Mesenchymal stem cell (in vitro differentiated cells and primary cell): Measurements from ENCODE around the gene RPUSD2. TPM values are rescaled to one million over a fixed set of nuclear protein-coding genes. Genes with fewer than 3 reads are reported as not detected.

ENCODE experiments used
- DNase-seq: peaks from one replicate; pipeline ENCODE4 v3.0.0-alpha.2; 2013
- H2AFZ ChIP-seq: one replicate; pipeline ENCODE4 v1.6.1; 2013; ENCODE audit warnings: low read depth, mild to moderate bottlenecking, control low read depth, inconsistent platforms, low read length, moderate library complexity
- H2AK5ac ChIP-seq: 2 replicates; pipeline ENCODE4 v1.6.1; 2013; ENCODE audit warnings: low read length, moderate library complexity, mild to moderate bottlenecking, inconsistent platforms; ENCODE audit not compliant: severe bottlenecking
- H2BK120ac ChIP-seq: one replicate; pipeline ENCODE4 v1.6.1; 2013; ENCODE audit warnings: low read depth, mild to moderate bottlenecking, inconsistent platforms, low read length, moderate library complexity
- H2BK12ac ChIP-seq, 2 experiments: one replicate each; pipeline ENCODE4 v1.6.1; 2013; ENCODE audit warnings: inconsistent platforms in 2 of 2, low read length in 2 of 2, mild to moderate bottlenecking in 2 of 2, moderate library complexity in 2 of 2, control low read depth in 1 of 2
- H2BK15ac ChIP-seq: one replicate; pipeline ENCODE4 v1.6.1; 2013; ENCODE audit warnings: mild to moderate bottlenecking, low read depth, inconsistent platforms; ENCODE audit not compliant: poor library complexity, severe bottlenecking
- H2BK5ac ChIP-seq: 2 replicates; pipeline ENCODE4 v1.6.1; 2013; ENCODE audit warnings: low read depth, mild to moderate bottlenecking, low read length, control low read depth, inconsistent platforms; ENCODE audit not compliant: poor library complexity, severe bottlenecking
- H3K14ac ChIP-seq, 2 experiments: one replicate each; pipeline ENCODE4 v1.6.1; 2013; ENCODE audit warnings: inconsistent platforms in 2 of 2, low read length in 2 of 2, control low read depth in 1 of 2, mild to moderate bottlenecking in 1 of 2, moderate library complexity in 1 of 2
- H3K18ac ChIP-seq, 2 experiments: one replicate each; pipeline ENCODE4 v1.6.1; 2013; ENCODE audit warnings: inconsistent platforms in 2 of 2, low read length in 2 of 2, control low read depth in 1 of 2, low read depth in 1 of 2, mild to moderate bottlenecking in 1 of 2
- H3K23ac ChIP-seq, 2 experiments: one replicate each; pipeline ENCODE4 v1.6.1; 2013; ENCODE audit warnings: inconsistent platforms in 2 of 2, low read length in 2 of 2, mild to moderate bottlenecking in 2 of 2, moderate library complexity in 2 of 2, control low read depth in 1 of 2
- H3K27ac ChIP-seq: 2 replicates; pipeline ENCODE4 v1.5.1; 2013; ENCODE audit warnings: mild to moderate bottlenecking, moderate library complexity, low read length, control low read depth, inconsistent platforms; ENCODE audit not compliant: poor library complexity, severe bottlenecking
- H3K27me3 ChIP-seq, 2 experiments: 2 replicates each; pipeline versions ENCODE4 v1.6.1 to v1.7.0; 2013; ENCODE audit warnings: low read length in 2 of 2, mild to moderate bottlenecking in 2 of 2, moderate library complexity in 2 of 2, control low read depth in 1 of 2, inconsistent platforms in 1 of 2; ENCODE audit not compliant: control insufficient read depth in 1 of 2, insufficient read depth in 1 of 2
- H3K36me3 ChIP-seq, 2 experiments: 2 replicates each; pipeline versions ENCODE4 v1.6.1 to v1.7.0; 2013; ENCODE audit warnings: low read length in 2 of 2, control low read depth in 1 of 2, inconsistent platforms in 1 of 2, low read depth in 1 of 2, mild to moderate bottlenecking in 1 of 2; ENCODE audit not compliant: insufficient read depth in 2 of 2, control insufficient read depth in 1 of 2
- H3K4ac ChIP-seq, 2 experiments: one replicate each; pipeline ENCODE4 v1.6.1; 2013; ENCODE audit warnings: inconsistent platforms in 2 of 2, low read length in 2 of 2, mild to moderate bottlenecking in 2 of 2, moderate library complexity in 2 of 2, control low read depth in 1 of 2, low read depth in 1 of 2
- H3K4me1 ChIP-seq: 2 replicates; pipeline ENCODE4 v1.6.1; 2013; ENCODE audit warnings: low read depth, low read length, control low read depth; ENCODE audit not compliant: control insufficient read depth, insufficient read depth
- H3K4me2 ChIP-seq: 2 replicates; pipeline ENCODE4 v1.6.1; 2013; ENCODE audit warnings: low read length, mild to moderate bottlenecking, inconsistent platforms; ENCODE audit not compliant: poor library complexity, severe bottlenecking
- H3K4me3 ChIP-seq, 2 experiments: 2 replicates each; pipeline versions ENCODE4 v1.5.1 to v1.7.0; 2013; ENCODE audit warnings: low read length in 2 of 2, mild to moderate bottlenecking in 2 of 2, control low read depth in 1 of 2, low read depth in 1 of 2; ENCODE audit not compliant: insufficient read depth in 1 of 2
- H3K79me1 ChIP-seq: replicated peaks from 2 replicates; pipeline ENCODE4 v1.6.1; 2013; ENCODE audit warnings: mild to moderate bottlenecking, control low read depth, low read length, inconsistent platforms; ENCODE audit not compliant: poor library complexity, severe bottlenecking
- H3K9ac ChIP-seq: 2 replicates; pipeline ENCODE4 v1.7.0; 2013; ENCODE audit warnings: mild to moderate bottlenecking, low read length, moderate library complexity
- H3K9me3 ChIP-seq: 2 replicates; pipeline ENCODE4 v1.7.0; 2013; ENCODE audit warnings: mild to moderate bottlenecking, low read length; ENCODE audit not compliant: control insufficient read depth
- H4K8ac ChIP-seq: one replicate; pipeline ENCODE4 v1.6.1; 2013; ENCODE audit warnings: inconsistent platforms, mild to moderate bottlenecking, low read length, moderate library complexity
- H4K91ac ChIP-seq: one replicate; pipeline ENCODE4 v1.6.1; 2013; ENCODE audit warnings: mild to moderate bottlenecking, low read length, inconsistent platforms
- WGBS: methylation state at CpG from one replicate; pipeline ENCODE4 v1.1.7; 2013; ENCODE audit warnings: mixed read lengths; 5-methylcytosine and 5-hydroxymethylcytosine counted together
- polyA plus RNA-seq, 2 experiments: library from polyadenylated mRNA; stranded (reverse); fragments of 200-250 nt; gene quantifications; one replicate each; pipeline ENCODE4 v1.2.3, GENCODE V29; 2013

RPUSD2 gene
- polyA plus RNA-seq (2013, experiment 1 of 2), result 4.9 TPM
- polyA plus RNA-seq (2013, experiment 2 of 2), result 5.6 TPM

GRCh38 chr15:40569129-40569953, at the start of gene RPUSD2:
RPUSD2 (plus strand) TSS chr15:40569299; CDS start chr15:40569338, 39 bp downstream.
- Histone ChIP-seq H3K4ac (peak within 1 kb of the TSS in 1 of 2 experiments; percentile 34), H2BK12ac (no peak within 1 kb of the TSS), H2BK5ac (no peak within 1 kb of the TSS), H3K27me3 (no peaks in the 10 kb centered on the region), H3K4me3 (peak within 1 kb of the TSS; percentile 90 to 96), H3K18ac (peak within 1 kb of the TSS in 1 of 2 experiments; percentile 84), H3K23ac (peak within 1 kb of the TSS in 1 of 2 experiments; percentile 76), H4K8ac (peak within 1 kb of the TSS; percentile 75), H3K4me2 (peak within 1 kb of the TSS; percentile 90), H3K4me1 (no peaks in the 10 kb centered on the region), H3K36me3 (peaks cover 17 to 25% of the 10 kb centered on the region in 2 experiments), H2BK120ac (no peak within 1 kb of the TSS), H2BK15ac (peak within 1 kb of the TSS; percentile 6), H3K14ac (peak within 1 kb of the TSS in 1 of 2 experiments; percentile 80), H3K9ac (peak within 1 kb of the TSS; percentile 96), H3K9me3 (no peaks in the 10 kb centered on the region), H4K91ac (no peak within 1 kb of the TSS), H3K79me1 (peaks cover 18% of the 10 kb centered on the region), H2AK5ac (no peak within 1 kb of the TSS), H2AFZ (peak within 1 kb of the TSS; percentile 95), H3K27ac (peak within 1 kb of the TSS; percentile 58)
- DNase-seq, result peak; percentile 94
- WGBS, result under 1% methylated on average over 62 of the region's 62 CpGs

GRCh38 chr15:40523611-40524010, 45.5 kb upstream of the RPUSD2 start:
- Histone ChIP-seq H2BK12ac (no peak overlapping the region), H2BK15ac (no peak overlapping the region), H3K9ac (no peak overlapping the region), H2AK5ac (no peak overlapping the region), H2BK120ac (no peak overlapping the region), H3K4ac (no peak overlapping the region), H3K36me3 (peaks cover 0 to 3% of the 10 kb centered on the region in 2 experiments), H3K23ac (no peak overlapping the region), H3K4me2 (no peak overlapping the region), H2BK5ac (no peak overlapping the region), H2AFZ (no peak overlapping the region), H4K8ac (no peak overlapping the region), H3K9me3 (no peaks in the 10 kb centered on the region), H3K27me3 (no peaks in the 10 kb centered on the region), H3K18ac (no peak overlapping the region), H3K4me1 (peaks cover 9% of the 10 kb centered on the region), H3K27ac (no peak overlapping the region), H4K91ac (no peak overlapping the region), H3K14ac (no peak overlapping the region), H3K79me1 (no peaks in the 10 kb centered on the region), H3K4me3 (no peak overlapping the region)
- no peak for DNase-seq

- no peak for DNase-seq
- Histone ChIP-seq H2BK12ac (no peak overlapping the region), H2BK5ac (no peak overlapping the region), H3K23ac (no peak overlapping the region), H3K9me3 (no peaks in the 10 kb centered on the region), H4K8ac (no peak overlapping the region), H2BK15ac (no peak overlapping the region), H4K91ac (no peak overlapping the region), H3K79me1 (no peaks in the 10 kb centered on the region), H3K4ac (no peak overlapping the region), H3K36me3 (peaks cover 0 to 3% of the 10 kb centered on the region in 2 experiments), H3K4me3 (no peak overlapping the region), H3K9ac (no peak overlapping the region), H2BK120ac (no peak overlapping the region), H3K4me1 (peaks cover 5% of the 10 kb centered on the region), H3K14ac (no peak overlapping the region), H2AK5ac (no peak overlapping the region), H2AFZ (no peak overlapping the region), H3K4me2 (no peak overlapping the region), H3K27me3 (no peaks in the 10 kb centered on the region), H3K18ac (no peak overlapping the region), H3K27ac (no peak overlapping the region)
- WGBS, result 84% methylated on average over 3 of the region's 3 CpGs
Measured at GRCh38 chr15:40525855-40526254, 43.2 kb upstream of the RPUSD2 start.

- no peak overlapping the region for H3K18ac ChIP-seq
- no peaks in the 10 kb centered on the region for H3K79me1 ChIP-seq
- no peak overlapping the region for H2BK15ac ChIP-seq
- no peak overlapping the region for H3K23ac ChIP-seq
- H3K4me1 ChIP-seq, result peaks cover 5% of the 10 kb centered on the region
- no peak overlapping the region for H3K14ac ChIP-seq
- H3K4ac ChIP-seq, result no peak overlapping the region
- no peak overlapping the region for H3K4me3 ChIP-seq
- no peak overlapping the region for H3K27ac ChIP-seq
- no peak overlapping the region for H3K9ac ChIP-seq
- no peak overlapping the region for H2BK12ac ChIP-seq
- no peak overlapping the region for H2BK5ac ChIP-seq
- peaks cover 0 to 3% of the 10 kb centered on the region in 2 experiments for H3K36me3 ChIP-seq
- 88% methylated on average over 6 of the region's 6 CpGs for WGBS
- DNase-seq, result no peak
- H2AK5ac ChIP-seq, result no peak overlapping the region
- no peak overlapping the region for H4K91ac ChIP-seq
- no peaks in the 10 kb centered on the region for H3K27me3 ChIP-seq
- H3K4me2 ChIP-seq, result no peak overlapping the region
- no peak overlapping the region for H2BK120ac ChIP-seq
- H3K9me3 ChIP-seq, result no peaks in the 10 kb centered on the region
- H2AFZ ChIP-seq, result no peak overlapping the region
- no peak overlapping the region for H4K8ac ChIP-seq
Measured at GRCh38 chr15:40528801-40529200, 40.3 kb upstream of the RPUSD2 start.
